ENCODE data around the gene CIDEB. TPM values are rescaled to one million over a fixed set of nuclear protein-coding genes. Genes with fewer than 3 reads are reported as not detected.
A peak's percentile ranks its signal among the peaks of the same experiment; 100 is the strongest.

The CIDEB gene
- total and polyA plus RNA-seq, 11 donors = 1.7 to 10.1 (median 3.0) TPM

DNA sequence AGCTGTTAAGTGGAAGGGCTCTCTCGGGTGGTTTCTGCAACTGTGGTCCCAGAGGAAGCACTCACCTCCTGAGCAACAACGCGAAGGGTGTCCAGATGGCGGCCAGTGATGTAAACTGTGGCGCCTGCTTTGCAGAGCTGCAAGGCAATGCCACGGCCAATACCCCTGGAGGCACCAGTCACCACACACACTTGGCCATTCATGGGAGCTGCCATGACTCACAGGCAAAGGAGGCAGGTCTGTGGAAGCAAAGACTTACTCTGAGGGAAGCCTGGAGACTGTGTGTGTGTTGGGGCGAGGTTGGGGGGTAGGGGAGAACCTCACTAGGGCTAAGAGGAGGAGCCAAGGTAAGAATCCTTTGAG lies 8.9 kb downstream of the CIDEB start:
- H3K27ac ChIP-seq = peak overlapping the region in 9 of 12 donors; percentile 76 to 91 (median 81)
- intact Hi-C loops (cut with DNase I) = loop anchor here in 3 of 10 donors (1.0 to 5.0 kb wide), 3 partner anchors 28 to 242 kb away; partner anchors contain the start of genes TINF2 (in 2 of the 3) and RABGGTA (in 1 of the 3)
- peaks cover 0 to 52% (median 41%) of the 10 kb centered on the region in 9 donors for H3K36me3 ChIP-seq
- no peaks in the 10 kb centered on the region for H3K9me3 ChIP-seq
- peak overlapping the region; percentile 75 to 99 (median 95) for H3K4me3 ChIP-seq
- H3K4me1 ChIP-seq = peaks cover 0 to 40% (median 24%) of the 10 kb centered on the region in 12 donors
- no peaks in the 10 kb centered on the region for H3K27me3 ChIP-seq
- DNase-seq (peak in 1 of 5 donors; percentile 44), ATAC-seq (peak in 3 of 4 donors; percentile 9 to 18 (median 17))
- WGBS, 4 donors = 44 to 59% (median 47%) methylated on average over 7 of the region's 7 CpGs
- TF ChIP-seq, protein P1, sequence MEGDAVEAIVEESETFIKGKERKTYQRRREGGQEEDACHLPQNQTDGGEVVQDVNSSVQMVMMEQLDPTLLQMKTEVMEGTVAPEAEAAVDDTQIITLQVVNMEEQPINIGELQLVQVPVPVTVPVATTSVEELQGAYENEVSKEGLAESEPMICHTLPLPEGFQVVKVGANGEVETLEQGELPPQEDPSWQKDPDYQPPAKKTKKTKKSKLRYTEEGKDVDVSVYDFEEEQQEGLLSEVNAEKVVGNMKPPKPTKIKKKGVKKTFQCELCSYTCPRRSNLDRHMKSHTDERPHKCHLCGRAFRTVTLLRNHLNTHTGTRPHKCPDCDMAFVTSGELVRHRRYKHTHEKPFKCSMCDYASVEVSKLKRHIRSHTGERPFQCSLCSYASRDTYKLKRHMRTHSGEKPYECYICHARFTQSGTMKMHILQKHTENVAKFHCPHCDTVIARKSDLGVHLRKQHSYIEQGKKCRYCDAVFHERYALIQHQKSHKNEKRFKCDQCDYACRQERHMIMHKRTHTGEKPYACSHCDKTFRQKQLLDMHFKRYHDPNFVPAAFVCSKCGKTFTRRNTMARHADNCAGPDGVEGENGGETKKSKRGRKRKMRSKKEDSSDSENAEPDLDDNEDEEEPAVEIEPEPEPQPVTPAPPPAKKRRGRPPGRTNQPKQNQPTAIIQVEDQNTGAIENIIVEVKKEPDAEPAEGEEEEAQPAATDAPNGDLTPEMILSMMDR (IDR thresholded peaks at IDR 0.05) = no peak
- no peak for TF ChIP-seq POLR2A (IDR thresholded peaks at IDR 0.05)

DNA sequence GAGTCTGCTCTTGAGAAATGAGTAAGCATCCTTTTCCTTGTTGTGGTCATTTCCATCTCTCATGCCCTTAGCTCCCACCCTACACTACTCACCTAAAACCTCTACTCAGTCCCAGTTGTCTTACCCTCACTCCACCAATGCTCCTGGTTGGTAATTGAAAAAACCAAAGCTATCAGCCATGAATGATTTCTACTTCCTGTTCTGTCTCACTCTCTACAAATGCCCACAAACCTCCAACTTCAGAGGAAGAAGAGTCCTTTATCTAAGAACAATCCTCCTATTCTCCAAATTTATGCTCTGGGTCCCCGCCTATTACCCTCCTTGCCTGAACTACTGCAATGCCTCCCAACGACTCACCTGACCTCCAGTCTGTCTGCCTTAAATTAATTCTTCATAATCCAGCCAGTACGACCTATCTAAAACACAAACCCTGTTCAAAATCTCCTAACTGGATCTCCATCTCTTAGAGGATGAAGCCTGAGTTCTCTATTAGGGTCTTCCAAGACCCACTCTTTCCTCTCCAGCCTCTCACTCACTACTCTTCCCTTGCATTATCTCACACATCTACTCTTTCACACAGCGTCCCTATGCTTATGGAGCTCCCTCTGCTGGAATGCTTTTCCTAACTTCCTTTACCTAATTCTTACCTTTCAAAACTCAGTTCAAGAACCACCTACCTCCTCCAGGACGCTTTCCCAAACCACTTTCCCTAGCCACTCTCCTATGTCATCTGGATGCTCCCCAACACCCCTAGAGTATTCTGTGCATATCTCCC lies 10.4 kb downstream of the CIDEB start:
- H3K27me3 ChIP-seq = no peaks in the 10 kb centered on the region
- TF ChIP-seq, protein P1 (IDR thresholded peaks at IDR 0.05) = peak in 6 of 12 donors; percentile 6 to 35 (median 16)
- TF ChIP-seq POLR2A (IDR thresholded peaks at IDR 0.05) = no peak
- no peaks in the 10 kb centered on the region for H3K9me3 ChIP-seq
- H3K4me3 ChIP-seq = no peak overlapping the region
- peaks cover 0 to 40% (median 24%) of the 10 kb centered on the region in 12 donors for H3K4me1 ChIP-seq
- intact Hi-C loops (cut with DNase I) = loop anchor here in 7 of 10 donors (1.0 to 5.0 kb wide), 3 partner anchors 54 to 240 kb away; partner anchors contain the start of gene TINF2 (in 5 of the 7)
- ATAC-seq = no peak
- H3K36me3 ChIP-seq = peaks cover 0 to 52% (median 41%) of the 10 kb centered on the region in 9 donors
- DNase-seq = no peak
- WGBS, 4 donors = 55 to 66% (median 60%) methylated on average over 5 of the region's 5 CpGs
- H3K27ac ChIP-seq = peak overlapping the region in 1 of 12 donors; percentile 1

DNA sequence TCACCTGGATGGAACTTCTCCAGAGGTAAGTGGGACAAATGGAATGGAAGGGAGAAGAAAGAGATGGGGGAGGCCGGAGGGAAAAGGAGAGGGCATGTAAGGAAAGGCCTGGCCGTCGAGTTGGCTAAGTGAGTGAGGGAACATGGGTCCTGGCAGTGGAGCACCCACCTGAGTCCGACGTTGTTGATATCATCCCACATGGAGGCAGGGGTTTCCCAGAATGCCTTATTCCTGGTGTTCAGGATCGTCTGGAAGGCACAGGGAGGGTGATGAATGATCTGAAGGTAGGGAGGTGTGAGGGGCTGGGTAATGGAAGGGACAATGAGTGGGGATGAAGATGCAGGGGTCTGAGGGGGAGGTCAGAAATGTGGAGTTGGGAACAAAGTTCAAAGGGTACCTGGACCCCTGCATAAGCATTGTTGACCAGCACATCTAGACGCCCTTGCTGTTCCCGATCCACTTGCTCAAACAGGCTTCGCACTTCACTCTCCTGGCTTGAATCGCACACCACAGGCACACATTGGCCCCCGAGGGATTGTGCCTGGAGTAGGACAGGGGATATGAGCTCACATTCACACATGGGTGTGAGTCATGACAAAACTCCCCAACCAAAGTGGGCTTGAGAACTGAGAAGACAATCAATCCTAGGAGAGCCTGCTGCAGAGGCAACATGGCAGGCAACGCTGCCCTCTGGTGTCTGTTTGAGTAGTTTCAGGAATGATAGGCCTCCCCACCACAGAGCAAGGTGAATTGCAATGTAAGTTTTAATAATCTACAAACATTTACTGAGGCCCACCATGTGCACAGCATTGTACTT lies 11.2 kb downstream of the CIDEB start:
- Histone ChIP-seq H3K27me3 (no peaks in the 10 kb centered on the region), H3K4me3 (no peak overlapping the region), H3K4me1 (peaks cover 0 to 40% (median 24%) of the 10 kb centered on the region in 12 donors), H3K9me3 (no peaks in the 10 kb centered on the region), H3K36me3 (peaks cover 0 to 52% (median 41%) of the 10 kb centered on the region in 9 donors), H3K27ac (peak overlapping the region in 1 of 12 donors; percentile 42)
- ATAC-seq = peak; percentile 60 to 68 (median 62)
- DNase-seq = peak; percentile 54 to 73 (median 62)
- WGBS, 4 donors = 57 to 65% (median 64%) methylated on average over 12 of the region's 12 CpGs
- intact Hi-C loops (cut with DNase I) = loop anchor here in 8 of 10 donors (1.0 to 5.0 kb wide), 3 partner anchors 53 to 239 kb away; partner anchors contain the start of gene TINF2 (in 5 of the 8)
- TF ChIP-seq POLR2A (IDR thresholded peaks at IDR 0.05) = no peak
- TF ChIP-seq, protein P1 (IDR thresholded peaks at IDR 0.05) = peak; percentile 64 to 81 (median 74)

Measured in heart left ventricle (tissue), 16 donors.